HG03135 (cell line): Measurements from ENCODE around the gene FOSL1.

Source experiments
- ATAC-seq: cut with Tn5 transposase; IDR thresholded peaks from one replicate; pipeline ENCODE4 v1.9.1; 2021; ENCODE audit warnings: mild to moderate bottlenecking, moderate library complexity; ENCODE audit not compliant: unreplicated experiment

FOSL1 gene

DNA sequence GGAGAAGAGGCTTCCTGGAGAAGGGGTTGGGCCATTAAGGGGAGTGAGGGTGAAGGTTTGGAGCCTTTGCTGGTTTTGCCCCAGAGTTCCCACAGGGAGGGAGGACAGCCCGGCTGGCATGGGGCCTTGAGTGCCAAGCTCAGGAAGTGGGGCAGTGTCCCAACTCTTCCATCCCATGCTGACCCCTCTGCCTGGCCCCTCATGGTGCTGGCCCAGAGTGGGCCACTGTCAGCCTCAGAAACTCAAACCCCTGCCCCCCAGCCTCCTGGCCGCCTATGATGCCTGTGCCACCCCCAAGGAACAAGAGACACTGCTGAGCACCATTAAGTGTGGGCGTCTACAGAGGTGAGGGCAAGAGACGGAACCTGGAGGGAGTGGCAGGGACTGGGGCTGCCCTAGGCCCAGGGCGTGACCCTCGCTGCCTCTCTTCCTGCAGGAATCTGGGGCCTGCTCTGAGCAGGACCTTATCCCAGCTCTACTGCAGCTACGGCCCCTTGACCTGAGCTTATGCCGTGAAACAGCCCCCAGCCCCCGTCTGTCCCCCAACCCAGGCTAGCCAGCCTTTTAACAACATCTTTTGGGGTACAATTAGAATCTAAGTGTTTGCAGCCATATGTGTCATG, 34.5 kb downstream of the FOSL1 start:
- no peak for ATAC-seq

DNA sequence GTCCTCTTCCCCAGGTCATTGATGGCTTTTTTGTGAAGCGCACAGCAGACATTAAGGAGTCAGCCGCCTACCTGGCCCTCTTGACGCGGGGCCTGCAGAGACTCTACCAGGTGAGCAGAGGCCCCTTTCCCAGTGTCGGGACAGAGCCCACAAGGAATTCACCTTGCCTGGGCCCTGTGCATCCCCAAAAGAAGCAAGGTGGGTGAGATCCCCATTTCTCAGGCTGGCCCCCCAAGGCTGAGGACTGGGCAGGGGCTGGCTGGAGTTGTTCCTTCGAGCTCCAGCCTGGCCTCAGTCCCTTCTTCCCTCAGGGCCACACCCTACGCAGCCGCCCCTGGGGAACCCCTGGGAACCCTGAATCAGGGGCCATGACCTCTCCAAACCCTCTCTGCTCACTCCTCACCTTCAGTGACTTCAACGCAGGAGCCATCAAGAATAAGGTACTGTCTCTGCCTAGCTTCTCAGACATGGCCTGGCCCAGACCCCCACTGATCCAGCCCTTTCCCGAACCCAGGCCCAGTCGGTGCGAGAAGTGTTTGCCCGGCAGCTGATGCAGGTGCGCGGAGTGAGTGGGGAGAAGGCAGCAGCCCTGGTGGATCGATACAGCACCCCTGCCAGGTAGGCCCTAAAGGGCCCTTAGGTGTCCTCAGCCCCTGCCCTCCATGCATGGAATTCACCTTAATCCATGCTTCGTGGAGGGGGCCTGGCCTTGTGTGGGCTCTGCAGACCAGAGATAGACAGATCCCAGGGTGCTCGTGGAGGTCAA, 35.3 kb downstream of the FOSL1 start:
- ATAC-seq, result no peak

DNA sequence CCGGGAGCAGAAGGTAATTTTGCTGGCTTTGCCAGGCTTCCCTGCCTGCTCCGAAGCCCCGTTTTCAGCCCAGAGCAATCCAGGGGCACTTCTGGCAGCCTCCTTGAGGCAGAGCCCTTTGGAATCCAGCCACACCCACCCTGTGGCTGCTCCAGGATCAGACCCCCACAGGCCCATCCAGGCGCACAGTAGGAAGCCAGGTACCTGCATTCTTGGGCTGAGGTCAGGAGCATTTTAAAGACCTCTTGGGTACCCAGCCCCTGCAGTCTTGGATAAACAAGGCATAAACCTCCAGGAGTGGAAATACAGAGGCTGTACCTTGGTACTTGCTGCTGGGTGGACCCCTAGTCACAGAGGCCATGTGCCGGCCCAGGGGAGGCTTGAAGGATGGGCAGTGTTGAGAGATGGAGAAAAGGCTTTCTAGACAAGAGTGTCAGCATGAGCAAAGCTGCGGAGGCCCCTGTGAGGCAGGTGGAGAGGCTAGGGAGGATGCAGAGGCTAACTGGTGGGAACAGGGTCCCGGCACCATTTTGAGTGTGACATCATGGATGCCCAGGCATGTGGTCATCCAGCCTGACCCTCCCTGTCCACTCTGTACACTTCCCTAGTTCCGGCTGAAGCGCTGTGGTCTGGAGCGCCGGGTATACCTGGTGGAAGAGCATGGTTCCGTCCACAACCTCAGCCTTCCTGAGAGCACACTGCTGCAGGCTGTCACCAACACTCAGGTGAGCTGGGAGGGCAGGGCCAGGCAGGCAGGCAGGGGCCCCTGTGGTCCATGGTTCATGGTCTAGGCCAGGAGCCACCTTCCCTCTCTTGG, 36.1 kb downstream of the FOSL1 start:
- ATAC-seq, result no peak

DNA sequence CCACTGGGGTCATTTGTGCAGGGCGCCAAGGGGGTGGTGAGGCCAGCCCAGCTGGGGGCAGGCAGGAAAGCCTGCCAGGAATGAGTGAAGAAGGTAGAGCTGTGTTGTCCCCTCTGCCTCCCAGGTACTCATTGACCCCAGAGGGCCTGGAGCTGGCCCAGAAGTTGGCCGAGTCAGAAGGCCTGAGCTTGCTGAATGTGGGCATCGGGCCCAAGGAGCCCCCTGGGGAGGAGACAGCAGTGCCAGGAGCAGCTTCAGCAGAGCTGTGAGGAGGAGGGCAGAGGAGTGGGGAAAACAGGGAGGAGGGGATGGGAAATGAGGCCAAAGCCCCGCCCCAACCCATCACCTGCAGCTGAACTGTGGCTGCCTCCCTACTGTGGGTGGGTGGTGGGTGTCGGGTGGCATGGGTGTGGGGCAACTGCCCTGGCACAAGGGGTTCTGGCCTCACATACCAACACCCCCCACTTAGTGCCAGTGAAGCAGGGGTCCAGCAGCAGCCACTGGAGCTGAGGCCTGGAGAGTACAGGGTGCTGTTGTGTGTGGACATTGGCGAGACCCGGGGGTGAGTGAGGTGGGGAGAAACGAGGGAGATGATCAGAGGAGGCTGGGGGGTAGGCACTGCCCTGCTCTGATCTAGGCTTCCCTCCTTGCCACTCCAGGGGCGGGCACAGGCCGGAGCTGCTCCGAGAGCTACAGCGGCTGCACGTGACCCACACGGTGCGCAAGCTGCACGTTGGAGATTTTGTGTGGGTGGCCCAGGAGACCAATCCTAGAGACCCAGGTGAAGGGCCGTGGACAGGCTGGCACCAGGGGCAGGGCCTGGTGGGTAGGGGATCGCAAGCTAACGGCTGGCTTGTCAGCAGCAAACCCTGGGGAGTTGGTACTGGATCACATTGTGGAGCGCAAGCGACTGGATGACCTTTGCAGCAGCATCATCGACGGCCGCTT, 37.0 kb downstream of the FOSL1 start:
- no peak for ATAC-seq

DNA sequence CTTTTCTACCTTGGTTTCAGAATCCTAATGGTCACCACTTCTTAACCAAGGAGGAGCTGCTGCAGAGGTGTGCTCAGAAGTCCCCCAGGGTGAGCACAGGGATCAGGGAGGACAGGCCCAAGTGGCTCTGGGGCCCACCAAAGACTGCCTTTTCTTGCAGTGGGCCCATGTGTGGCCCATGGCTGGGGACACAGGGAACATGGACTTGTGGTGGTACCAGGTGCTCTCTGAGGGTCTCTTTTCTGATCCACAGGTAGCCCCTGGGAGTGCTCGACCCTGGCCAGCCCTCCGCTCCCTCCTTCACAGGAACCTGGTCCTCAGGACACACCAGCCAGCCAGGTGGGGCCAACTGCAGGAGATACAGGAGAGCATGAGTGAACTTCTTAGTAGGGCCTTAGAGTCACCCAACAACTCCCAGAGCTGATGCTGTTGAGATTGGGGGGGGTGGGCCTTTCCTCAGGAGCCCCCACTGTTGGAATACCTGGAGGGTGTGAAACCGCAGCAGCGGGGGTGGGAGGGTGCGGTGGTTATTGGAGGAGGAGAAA, 37.9 kb downstream of the FOSL1 start:
- ATAC-seq, result no peak

DNA sequence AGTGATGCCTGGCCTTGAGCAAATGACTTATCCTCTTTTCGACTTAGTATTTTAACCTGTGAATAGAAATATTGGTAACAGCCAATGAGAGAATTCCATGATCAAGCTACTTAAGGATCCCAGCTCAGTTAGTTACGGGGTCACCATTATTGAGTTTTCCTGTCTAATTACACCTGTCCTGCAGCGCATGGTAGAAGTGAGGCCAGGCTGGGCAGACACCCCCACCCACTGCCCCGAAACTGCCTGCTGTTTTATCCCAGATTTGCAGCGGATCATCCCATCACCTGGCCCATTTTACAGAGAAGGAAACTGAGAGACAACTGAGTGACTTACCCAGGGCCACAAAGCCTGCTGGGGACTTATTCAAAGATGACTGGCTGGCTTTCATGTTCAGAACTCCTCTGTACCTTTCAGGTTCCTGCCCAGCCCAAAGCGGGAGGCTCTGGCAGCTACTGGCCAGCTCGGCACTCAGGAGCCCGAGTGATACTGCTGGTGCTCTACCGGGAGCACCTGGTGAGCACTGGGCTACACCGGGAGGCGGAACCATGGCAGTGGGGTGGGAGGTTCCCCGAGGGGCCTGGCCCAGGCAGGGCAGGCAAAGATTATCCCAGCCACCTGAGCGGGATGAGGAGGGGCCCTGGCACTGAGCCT, 38.5 kb downstream of the FOSL1 start:
- no peak for ATAC-seq

DNA sequence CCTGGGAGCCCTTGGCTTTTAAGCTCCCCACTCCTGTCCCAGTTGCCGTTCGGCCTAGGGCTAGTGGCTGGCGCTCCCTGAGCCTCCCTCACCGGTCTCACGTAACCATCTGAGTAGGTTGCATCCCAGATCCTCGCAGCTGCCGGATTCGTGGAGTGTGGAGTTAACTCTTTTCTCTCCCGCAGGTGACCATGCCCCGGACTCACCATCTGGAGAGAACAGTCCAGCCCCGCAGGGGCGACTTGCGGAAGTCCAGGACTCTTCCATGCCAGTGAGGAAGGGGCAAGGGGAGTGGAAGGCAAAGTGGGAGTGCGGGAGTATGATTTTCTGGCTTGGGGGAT, 39.1 kb downstream of the FOSL1 start:
- ATAC-seq, result no peak

DNA sequence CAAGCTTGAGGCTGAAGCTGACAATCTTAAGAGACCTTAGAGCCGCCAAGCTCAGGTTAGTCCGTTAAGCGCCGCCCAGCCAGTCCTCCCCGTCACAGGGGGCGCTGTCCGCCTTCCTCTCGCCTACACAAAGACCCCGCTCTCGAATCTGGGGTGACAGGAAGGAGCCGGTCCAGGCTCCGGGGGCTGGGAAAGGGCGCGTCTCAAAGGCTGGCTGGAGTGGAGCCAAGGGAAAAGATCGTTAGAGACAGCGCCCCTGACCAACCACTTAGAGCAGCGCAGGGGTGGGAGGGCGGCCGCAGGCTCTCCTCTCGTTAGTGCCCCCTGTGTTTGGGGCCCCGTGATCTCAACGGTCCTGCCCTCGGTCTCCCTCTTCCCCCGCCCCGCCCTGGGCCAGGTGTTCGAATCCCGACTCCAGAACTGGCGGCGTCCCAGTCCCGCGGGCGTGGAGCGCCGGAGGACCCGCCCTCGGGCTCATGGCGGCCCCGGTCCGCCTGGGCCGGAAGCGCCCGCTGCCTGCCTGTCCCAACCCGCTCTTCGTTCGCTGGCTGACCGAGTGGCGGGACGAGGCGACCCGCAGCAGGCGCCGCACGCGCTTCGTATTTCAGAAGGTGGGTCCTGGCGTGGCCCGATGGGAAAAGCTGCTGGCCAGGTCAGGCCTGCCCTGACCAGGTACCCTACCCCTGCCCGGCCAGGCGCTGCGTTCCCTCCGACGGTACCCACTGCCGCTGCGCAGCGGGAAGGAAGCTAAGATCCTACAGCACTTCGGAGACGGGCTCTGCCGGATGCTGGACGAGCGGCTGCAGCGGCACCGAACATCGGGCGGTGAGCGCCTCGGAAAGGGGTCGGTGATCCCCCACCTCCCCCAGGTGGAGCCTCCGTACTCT, 39.7 kb downstream of the FOSL1 start, which contains the start of gene MUS81:
TSS of gene MUS81 (plus strand) at position 156 of the 887 bp plus-strand sequence. CDS start at position 477, 321 bp downstream.
- ATAC-seq, result peak; percentile 27

DNA sequence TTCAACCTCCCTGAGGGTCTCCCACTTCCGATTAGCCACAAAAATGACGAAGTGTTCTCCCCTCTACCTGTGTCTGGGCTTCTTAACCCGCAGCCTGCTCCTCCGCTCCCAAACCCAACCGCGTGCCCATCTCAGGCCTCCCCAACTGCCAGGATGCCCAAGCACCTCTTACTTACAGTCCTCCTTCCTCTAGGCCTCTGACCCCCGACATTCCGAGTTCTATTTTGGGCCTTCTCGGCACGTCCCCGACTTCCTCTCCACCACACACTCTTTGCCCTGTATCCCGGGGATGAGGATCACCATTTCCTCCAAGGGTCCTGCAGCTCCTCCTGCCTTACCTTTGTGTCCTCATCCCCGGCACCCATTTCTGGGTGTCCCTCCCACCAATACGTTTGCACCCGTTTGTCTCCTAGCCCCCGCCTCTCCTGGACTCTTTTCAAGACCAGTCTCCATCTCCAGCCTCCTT, 40.3 kb downstream of the FOSL1 start:
- no peak for ATAC-seq

DNA sequence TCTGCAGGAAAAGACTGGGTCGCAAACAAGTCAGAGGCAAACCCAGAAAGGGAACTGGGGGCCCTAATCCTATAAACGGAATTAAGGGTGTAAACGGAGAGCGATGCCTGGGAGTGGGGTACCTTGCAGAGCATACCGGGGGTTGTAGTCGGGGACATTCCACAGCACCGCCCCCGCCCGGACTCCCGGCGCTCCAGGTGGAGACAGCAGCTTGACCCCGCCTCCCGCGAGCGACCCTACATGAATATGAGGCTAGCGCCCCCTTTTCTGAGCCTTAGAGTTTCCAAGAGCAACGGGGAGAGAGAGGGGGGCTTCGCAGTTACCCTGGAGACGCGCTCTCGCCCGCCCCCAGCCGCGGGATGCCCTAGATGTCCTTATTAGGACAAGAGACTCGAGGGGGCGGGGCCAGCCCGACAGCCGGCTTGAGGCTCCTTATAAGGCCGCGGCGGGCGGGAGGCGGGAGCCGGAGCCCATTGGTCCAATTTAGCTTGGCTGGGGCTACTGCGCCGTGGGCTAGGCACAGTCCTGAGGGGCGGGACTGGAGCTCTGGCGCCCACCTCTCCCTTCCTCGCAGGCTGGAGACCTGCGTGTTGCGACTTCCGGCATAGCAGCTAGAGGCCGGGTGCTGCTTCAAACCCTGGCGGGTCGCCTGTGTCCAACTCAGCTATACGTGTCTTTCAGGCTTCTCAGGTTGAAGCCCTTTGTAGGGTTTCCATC, 40.9 kb downstream of the FOSL1 start:
- ATAC-seq, result peak; percentile 52

DNA sequence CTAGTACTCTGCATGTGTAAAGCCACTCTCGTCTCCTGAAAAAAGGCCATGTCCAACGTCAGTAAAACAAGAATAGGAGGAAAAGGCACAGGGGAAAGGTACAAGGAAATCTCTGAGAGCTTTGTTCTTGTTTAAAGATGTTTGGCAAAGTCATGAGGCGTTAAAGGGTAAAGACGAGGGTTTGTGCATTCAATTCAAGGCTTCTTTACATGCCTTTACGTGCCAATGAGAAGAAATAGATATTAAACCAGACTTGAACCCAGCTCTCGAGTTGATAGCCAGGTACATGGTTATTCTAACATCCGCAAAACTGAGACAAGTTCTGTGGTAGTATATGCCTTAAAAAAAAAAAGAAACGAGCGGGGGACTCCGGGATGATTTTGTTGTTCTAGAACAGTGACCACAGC, 41.5 kb downstream of the FOSL1 start:
- ATAC-seq, result no peak

DNA sequence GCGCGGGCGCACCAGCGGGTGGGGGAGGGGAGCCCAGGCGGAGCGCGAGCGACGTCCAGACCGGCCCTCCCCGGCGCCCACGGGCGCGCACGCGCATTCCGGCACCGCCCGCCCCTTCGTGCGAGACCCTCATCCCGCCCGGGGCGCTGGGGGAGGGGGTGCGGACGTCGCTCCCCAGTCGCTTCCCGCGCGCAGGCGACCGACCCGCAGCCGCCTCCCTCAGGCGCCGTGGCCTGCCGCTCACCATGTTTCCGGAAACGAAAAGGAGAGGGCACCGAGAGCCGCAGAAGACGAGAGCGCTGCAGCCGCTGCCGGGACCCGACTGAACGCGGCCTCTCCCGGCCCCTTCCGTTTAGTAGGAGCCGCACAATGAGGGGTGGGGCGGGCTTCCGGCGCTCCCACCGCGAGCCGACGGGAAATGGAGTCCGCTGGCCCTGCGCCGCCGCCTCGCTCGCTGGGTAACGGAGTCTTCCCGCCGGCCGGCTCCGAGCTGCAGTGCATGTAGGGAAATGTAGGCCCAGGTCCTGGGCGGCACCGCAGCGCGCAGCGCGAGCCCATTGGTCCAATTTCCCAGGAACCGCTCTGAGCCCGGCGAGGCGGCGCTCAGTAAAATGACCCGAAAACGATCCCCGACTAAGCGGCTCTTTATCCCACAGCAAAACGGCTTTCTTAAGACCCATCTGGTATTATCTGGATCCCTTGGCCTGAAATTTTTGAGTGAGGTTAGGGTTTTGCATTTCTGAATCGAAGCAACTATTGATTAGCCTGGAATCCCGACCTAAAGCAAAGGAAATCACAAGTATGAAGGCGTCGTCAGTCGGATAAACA, 42.1 kb downstream of the FOSL1 start, which contains the start of gene CFL1:
TSS of gene CFL1 (minus strand) at position 328 of the 828 bp plus-strand sequence. CDS start at position 247, 81 bp downstream.
- peak; percentile 49 for ATAC-seq

DNA sequence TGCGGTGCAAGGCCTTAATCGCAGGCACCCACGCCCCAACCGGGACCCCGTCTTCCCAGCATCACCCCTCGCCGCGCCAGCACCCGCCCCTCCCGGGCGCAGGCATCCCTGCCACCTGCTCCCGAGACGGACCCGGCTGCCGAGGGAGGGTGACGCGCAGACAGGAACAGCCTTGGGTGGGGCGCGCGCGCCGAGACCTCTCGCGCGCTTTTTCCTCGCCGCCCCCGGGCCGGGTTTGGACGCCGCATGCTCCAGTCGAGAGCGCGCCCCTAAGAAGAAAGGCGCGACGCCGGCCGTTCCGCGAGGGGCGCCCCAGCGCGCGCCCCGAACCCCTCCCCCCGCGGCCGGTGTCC, 42.7 kb downstream of the FOSL1 start:
- peak; percentile 1 for ATAC-seq

DNA sequence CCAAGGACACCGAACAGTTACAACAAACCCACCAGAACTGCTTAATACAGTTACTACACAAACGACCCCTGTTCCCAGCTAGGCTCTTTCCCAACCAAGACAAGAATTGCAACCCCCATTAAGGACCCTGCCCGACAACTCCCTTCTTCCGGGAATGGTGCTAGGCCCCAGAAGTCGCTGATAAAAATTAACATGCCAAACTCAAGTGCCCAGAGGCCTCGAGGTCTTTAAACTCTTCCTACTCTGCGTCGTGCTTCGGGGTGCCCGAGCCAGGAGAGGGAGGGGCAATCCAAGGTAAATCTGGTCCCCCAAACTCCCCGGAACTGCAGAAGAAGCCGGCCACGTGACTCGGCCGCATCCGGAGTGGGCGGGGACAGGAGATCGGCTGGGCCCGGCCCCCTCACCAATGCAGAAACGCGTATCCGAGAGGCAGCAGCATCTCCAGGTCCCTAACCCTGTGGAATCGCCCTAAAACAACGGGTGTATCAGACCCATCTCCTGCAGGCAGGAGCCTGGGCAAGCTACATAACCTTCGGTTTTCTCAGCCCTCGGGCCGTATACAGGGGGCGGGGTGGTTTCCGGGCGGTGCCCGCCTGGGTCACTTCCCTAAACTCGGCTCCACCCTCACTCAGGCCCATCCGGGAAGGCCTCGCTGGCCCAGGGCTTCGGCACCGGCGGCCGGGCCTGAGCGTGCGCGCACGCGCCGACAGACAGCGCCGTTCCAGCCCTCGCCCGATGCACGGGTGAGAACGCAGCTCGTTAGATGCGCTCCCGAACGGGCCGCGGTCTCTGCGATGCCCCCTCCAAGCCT, 43.3 kb downstream of the FOSL1 start:
- ATAC-seq, result no peak

DNA sequence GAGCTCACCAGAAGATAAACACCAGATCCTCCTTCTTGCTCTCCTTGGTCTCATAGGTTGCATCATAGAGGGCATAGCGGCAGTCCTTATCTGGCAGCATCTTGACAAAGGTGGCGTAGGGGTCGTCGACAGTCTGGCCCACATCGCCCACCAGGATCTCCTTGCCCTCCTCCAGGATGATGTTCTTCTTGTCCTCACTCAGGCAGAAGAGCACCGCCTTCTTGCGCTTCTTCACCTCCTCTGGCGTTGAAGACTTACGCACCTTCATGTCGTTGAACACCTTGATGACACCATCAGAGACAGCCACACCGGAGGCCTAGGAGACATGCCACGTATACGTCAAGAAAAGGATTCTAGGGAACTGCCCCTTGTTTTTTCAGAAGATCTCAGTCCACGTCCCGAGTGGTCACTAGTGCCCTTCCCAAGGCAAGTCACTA, 44.2 kb downstream of the FOSL1 start:
- no peak for ATAC-seq
